Prostate gland (tissue), 2 donors: Measurements from ENCODE around the gene FAM53B. TPM values are rescaled to one million over a fixed set of nuclear protein-coding genes. Genes with fewer than 3 reads are reported as not detected.

Source experiments
- DNase-seq: peaks from one replicate; pipeline ENCODE4 v3.0.0-alpha.2; 2019; ENCODE audit warnings: low spot score
- H3K27ac ChIP-seq, 2 donors: fragments of 200-600 bp; sonication (generic); 2 replicates each; pipeline ENCODE4 v1.5.1; 2017 to 2019
- H3K27me3 ChIP-seq: fragments of 200-600 bp; sonication (generic); replicated peaks from 2 replicates; pipeline ENCODE4 v1.5.1; 2019; ENCODE audit not compliant: insufficient read depth
- H3K36me3 ChIP-seq, 2 donors: fragments of 200-600 bp; sonication (generic); 1 replicate in 1 of 2; 2 replicates in 1 of 2; pipeline versions ENCODE4 v1.5.1 to v1.8.1; 2017 to 2019
- H3K4me1 ChIP-seq: fragments of 200-600 bp; sonication (generic); replicated peaks from 2 replicates; pipeline ENCODE4 v1.5.1; 2019
- H3K4me3 ChIP-seq, 2 donors: fragments of 200-600 bp; sonication (generic); 2 replicates each; pipeline ENCODE4 v1.5.1; 2017 to 2019
- H3K9me3 ChIP-seq: fragments of 200-600 bp; sonication (generic); 2 replicates; pipeline ENCODE4 v1.5.1; 2017
- CTCF ChIP-seq, 4 experiments: fragments of 200-600 bp in 2 of 4; fragments of 450-650 bp in 2 of 4; sonication (generic) in 2 of 4; IDR thresholded peaks; 1 replicate in 3 of 4; 2 replicates in 1 of 4; pipeline ENCODE4 v1.5.1; 2016 to 2019; ENCODE audit warnings: antibody characterized with exemption in 4 of 4, mild to moderate bottlenecking in 2 of 4, moderate library complexity in 2 of 4
- POLR2A ChIP-seq: fragments of 450-650 bp; IDR thresholded peaks from one replicate; pipeline ENCODE4 v1.6.1; 2016; ENCODE audit warnings: antibody characterized with exemption, mild to moderate bottlenecking
- POLR2AphosphoS5 ChIP-seq: sonication (generic); formaldehyde crosslinking; IDR thresholded peaks from one replicate; pipeline ENCODE4 v1.6.1; 2017; ENCODE audit warnings: antibody characterized with exemption
- WGBS: methylation state at CpG from one replicate; pipeline ENCODE4 v1.1.5; 2018; 5-methylcytosine and 5-hydroxymethylcytosine counted together
- intact Hi-C: fragments of 100-400 bp; cut with DNase I; formaldehyde crosslinking; loops from one replicate; pipeline ENCODE4 v1.14.2; 2022
- total RNA-seq, 2 donors: library from RNA; depleted of rRNA; stranded (reverse); fragments of >200 nt; gene quantifications; one replicate each; pipeline ENCODE4 v1.1.0, GENCODE V29; 2016

Gene FAM53B
- total RNA-seq, 2 donors from 2014 or later, result 28.9 to 101 TPM

- TF ChIP-seq POLR2AphosphoS5, result no peak
- no peak for TF ChIP-seq CTCF (IDR thresholded peaks at IDR 0.05)
- TF ChIP-seq POLR2A, result no peak
- Histone ChIP-seq H3K4me3 (no peak overlapping the region), H3K27ac (no peak overlapping the region), H3K4me1 (peaks cover 5% of the 10 kb centered on the region), H3K27me3 (no peaks in the 10 kb centered on the region), H3K9me3 (no peaks in the 10 kb centered on the region), H3K36me3 (no peaks in the 10 kb centered on the region)
- DNase-seq, result no peak
- 65% methylated on average over 10 of the region's 10 CpGs for WGBS
- intact Hi-C loops, result no loop called here
These were observed 30.4 kb downstream of the FAM53B start for GRCh38 chr10:124713679-124714255.

- Histone ChIP-seq H3K27ac (no peak overlapping the region), H3K4me3 (no peak overlapping the region), H3K9me3 (no peaks in the 10 kb centered on the region), H3K27me3 (no peaks in the 10 kb centered on the region), H3K4me1 (peaks cover 14% of the 10 kb centered on the region), H3K36me3 (no peaks in the 10 kb centered on the region)
- DNase-seq, result no peak
- intact Hi-C loops, result no loop called here
- WGBS, result 92% methylated on average over 5 of the region's 5 CpGs
- TF ChIP-seq CTCF (IDR thresholded peaks at IDR 0.05) (no peak), POLR2A (no peak), POLR2AphosphoS5 (no peak)
These were observed 31.3 kb downstream of the FAM53B start for GRCh38 chr10:124712704-124713407.

GRCh38 chr10:124711145-124711544 is 33.0 kb downstream of the FAM53B start:
- no peak for TF ChIP-seq POLR2A
- no peak for TF ChIP-seq CTCF (IDR thresholded peaks at IDR 0.05)
- no peak for TF ChIP-seq POLR2AphosphoS5
- Histone ChIP-seq H3K27ac (no peak overlapping the region), H3K27me3 (no peaks in the 10 kb centered on the region), H3K9me3 (no peaks in the 10 kb centered on the region), H3K4me3 (no peak overlapping the region), H3K4me1 (peaks cover 23% of the 10 kb centered on the region), H3K36me3 (no peaks in the 10 kb centered on the region)
- no peak for DNase-seq
- WGBS, result 89% methylated on average over 7 of the region's 7 CpGs
- intact Hi-C loops, result no loop called here

- H3K4me3 ChIP-seq, result no peak overlapping the region
- intact Hi-C loops, result no loop called here
- no peak for DNase-seq
- H3K36me3 ChIP-seq, result no peaks in the 10 kb centered on the region
- peak overlapping the region in 1 of 2 donors; percentile 22 for H3K27ac ChIP-seq
- H3K4me1 ChIP-seq, result peaks cover 23% of the 10 kb centered on the region
- 77% methylated on average over 14 of the region's 14 CpGs for WGBS
- TF ChIP-seq POLR2AphosphoS5 (no peak), CTCF (IDR thresholded peaks at IDR 0.05) (no peak), POLR2A (no peak)
- H3K27me3 ChIP-seq, result no peaks in the 10 kb centered on the region
- no peaks in the 10 kb centered on the region for H3K9me3 ChIP-seq
These were observed 33.8 kb downstream of the FAM53B start for GRCh38 chr10:124710266-124710881.
